Stimulated activated memory B cell treated with anti-CD40 and anti-IgM and Interleukin-4, amounts not matched to agents 10 μg/mL and 1 μg/mL and 100 μg/mL, for 72 hours (primary cell): ENCODE data around the gene CYP19A1.

Experiments
- ATAC-seq: fragments of 150-1000 bp; cut with Tn5 transposase; 2 replicates; pipeline ENCODE4 v1.10.0; 2021
- H3K27ac Mint-ChIP-seq: one replicate; pipeline ENCODE4 v1.8.0; 2022; ENCODE audit warnings: mild to moderate bottlenecking, mixed read lengths
- H3K27me3 Mint-ChIP-seq: one replicate; pipeline ENCODE4 v1.8.0; 2022; ENCODE audit warnings: mixed read lengths
- H3K36me3 Mint-ChIP-seq: one replicate; pipeline ENCODE4 v1.8.0; 2022; ENCODE audit warnings: mixed read lengths
- H3K4me1 Mint-ChIP-seq: one replicate; pipeline ENCODE4 v1.8.0; 2022; ENCODE audit warnings: mixed read lengths
- H3K4me3 Mint-ChIP-seq: one replicate; pipeline ENCODE4 v1.8.0; 2022; ENCODE audit warnings: mild to moderate bottlenecking, moderate library complexity, mixed read lengths
- H3K9me3 Mint-ChIP-seq: one replicate; pipeline ENCODE4 v1.8.0; 2022; ENCODE audit warnings: mixed read lengths

The CYP19A1 gene

GRCh38 chr15:51321316-51321715, 17.1 kb downstream of the CYP19A1 start:
- Mint-ChIP-seq H3K27ac (no peak overlapping the region), H3K9me3 (no peaks in the 10 kb centered on the region), H3K27me3 (peaks cover 11% of the 10 kb centered on the region), H3K4me3 (no peak overlapping the region), H3K36me3 (no peaks in the 10 kb centered on the region), H3K4me1 (no peaks in the 10 kb centered on the region)
- ATAC-seq = no peak

GRCh38 chr15:51320843-51321242, 17.6 kb downstream of the CYP19A1 start:
- no peaks in the 10 kb centered on the region for H3K9me3 Mint-ChIP-seq
- peaks cover 11% of the 10 kb centered on the region for H3K27me3 Mint-ChIP-seq
- ATAC-seq = no peak
- no peak overlapping the region for H3K4me3 Mint-ChIP-seq
- no peaks in the 10 kb centered on the region for H3K4me1 Mint-ChIP-seq
- H3K36me3 Mint-ChIP-seq = no peaks in the 10 kb centered on the region
- no peak overlapping the region for H3K27ac Mint-ChIP-seq

DNA sequence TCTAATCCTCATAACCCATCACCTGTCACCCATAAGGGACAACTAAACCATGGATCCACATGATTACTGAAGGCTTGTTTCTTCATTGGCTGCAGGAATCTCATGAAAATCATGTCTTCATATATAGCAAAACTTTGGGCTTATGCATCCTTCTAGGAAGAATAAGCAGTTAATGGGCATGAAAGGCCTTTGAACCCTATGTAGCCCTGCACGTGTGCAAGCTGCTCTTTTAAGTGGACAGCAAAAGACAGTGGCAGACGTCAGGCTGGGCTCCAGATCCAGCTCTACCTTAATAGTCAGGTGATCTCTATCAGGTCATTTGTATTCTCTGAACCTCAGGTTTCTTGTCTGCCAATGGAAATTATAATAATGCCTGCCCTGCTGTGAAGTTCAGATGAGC, 18.9 kb downstream of the CYP19A1 start:
- H3K36me3 Mint-ChIP-seq = no peaks in the 10 kb centered on the region

DNA sequence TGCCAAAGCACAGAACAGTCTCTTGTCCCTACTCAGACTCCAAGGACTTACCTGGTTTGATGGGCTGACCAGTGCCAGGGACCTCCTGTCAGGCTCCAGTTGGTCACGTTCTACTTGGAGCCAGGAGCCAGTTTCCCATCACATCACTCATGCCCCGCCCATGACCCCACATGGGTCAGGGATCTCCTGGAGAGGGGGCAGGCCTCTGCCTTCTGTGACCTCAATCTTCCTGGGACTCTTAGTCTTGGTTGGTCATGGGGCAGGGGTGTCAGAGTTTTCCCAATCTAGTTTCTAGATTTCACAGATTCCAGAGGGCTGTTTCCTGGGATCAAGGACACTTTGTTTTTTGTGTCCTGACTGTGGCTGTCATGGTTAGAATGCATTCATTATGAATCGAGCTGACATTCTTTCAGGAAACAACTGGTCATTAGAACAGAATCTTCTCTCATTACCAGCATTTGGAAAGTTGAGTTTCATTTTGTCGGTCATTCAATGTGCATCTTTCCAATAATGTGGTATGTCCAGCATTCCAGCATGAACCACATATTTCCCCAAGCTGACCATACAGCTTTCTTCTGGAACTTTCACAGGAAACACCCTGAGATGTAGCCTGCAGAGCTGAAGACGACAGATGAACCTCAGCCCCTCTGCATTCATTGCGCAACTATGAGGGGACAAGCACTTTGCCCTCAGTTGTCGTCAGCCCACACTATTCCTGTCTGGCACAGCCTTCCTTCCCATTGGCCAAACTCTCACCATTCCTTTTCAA, 19.8 kb downstream of the CYP19A1 start:
- no peaks in the 10 kb centered on the region for H3K36me3 Mint-ChIP-seq
- no peak for ATAC-seq
- no peaks in the 10 kb centered on the region for H3K9me3 Mint-ChIP-seq
- H3K4me3 Mint-ChIP-seq = no peak overlapping the region
- no peaks in the 10 kb centered on the region for H3K4me1 Mint-ChIP-seq
- H3K27me3 Mint-ChIP-seq = peaks cover 6% of the 10 kb centered on the region
- no peak overlapping the region for H3K27ac Mint-ChIP-seq

More for the DNA sequence above, 18.9 kb downstream of the CYP19A1 start:
- no peak for ATAC-seq
- Mint-ChIP-seq H3K27ac (no peak overlapping the region), H3K4me1 (no peaks in the 10 kb centered on the region), H3K4me3 (no peak overlapping the region), H3K27me3 (peaks cover 11% of the 10 kb centered on the region), H3K9me3 (no peaks in the 10 kb centered on the region)

DNA sequence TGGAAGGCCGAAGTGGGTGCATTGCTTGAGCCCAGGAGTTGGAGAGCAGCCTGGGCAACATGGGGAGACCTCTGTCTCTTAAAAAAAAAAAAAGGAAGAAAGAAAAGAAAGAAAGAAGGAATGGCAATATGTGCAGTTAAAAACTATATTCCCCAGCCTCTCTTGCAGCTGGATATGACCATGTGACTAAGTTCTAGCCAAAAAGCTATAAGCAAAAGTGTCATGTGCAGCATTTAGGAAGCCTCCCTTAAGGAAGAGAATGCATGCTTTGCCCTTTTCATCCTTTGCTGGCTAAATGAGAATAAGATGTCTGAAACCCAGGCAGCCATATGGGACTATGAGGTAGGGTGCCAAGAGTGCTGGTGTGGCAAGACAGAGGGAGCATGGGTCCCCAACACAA, 21.8 kb downstream of the CYP19A1 start:
- H3K9me3 Mint-ChIP-seq = no peaks in the 10 kb centered on the region
- no peaks in the 10 kb centered on the region for H3K4me1 Mint-ChIP-seq
- no peak for ATAC-seq
- H3K36me3 Mint-ChIP-seq = no peaks in the 10 kb centered on the region
- no peak overlapping the region for H3K4me3 Mint-ChIP-seq
- H3K27ac Mint-ChIP-seq = no peak overlapping the region
- no peaks in the 10 kb centered on the region for H3K27me3 Mint-ChIP-seq

- ATAC-seq = no peak
- no peaks in the 10 kb centered on the region for H3K27me3 Mint-ChIP-seq
- no peak overlapping the region for H3K4me3 Mint-ChIP-seq
- H3K4me1 Mint-ChIP-seq = no peaks in the 10 kb centered on the region
- no peaks in the 10 kb centered on the region for H3K9me3 Mint-ChIP-seq
- no peaks in the 10 kb centered on the region for H3K36me3 Mint-ChIP-seq
- no peak overlapping the region for H3K27ac Mint-ChIP-seq
These were observed 22.7 kb downstream of the CYP19A1 start for GRCh38 chr15:51315726-51316125.

DNA sequence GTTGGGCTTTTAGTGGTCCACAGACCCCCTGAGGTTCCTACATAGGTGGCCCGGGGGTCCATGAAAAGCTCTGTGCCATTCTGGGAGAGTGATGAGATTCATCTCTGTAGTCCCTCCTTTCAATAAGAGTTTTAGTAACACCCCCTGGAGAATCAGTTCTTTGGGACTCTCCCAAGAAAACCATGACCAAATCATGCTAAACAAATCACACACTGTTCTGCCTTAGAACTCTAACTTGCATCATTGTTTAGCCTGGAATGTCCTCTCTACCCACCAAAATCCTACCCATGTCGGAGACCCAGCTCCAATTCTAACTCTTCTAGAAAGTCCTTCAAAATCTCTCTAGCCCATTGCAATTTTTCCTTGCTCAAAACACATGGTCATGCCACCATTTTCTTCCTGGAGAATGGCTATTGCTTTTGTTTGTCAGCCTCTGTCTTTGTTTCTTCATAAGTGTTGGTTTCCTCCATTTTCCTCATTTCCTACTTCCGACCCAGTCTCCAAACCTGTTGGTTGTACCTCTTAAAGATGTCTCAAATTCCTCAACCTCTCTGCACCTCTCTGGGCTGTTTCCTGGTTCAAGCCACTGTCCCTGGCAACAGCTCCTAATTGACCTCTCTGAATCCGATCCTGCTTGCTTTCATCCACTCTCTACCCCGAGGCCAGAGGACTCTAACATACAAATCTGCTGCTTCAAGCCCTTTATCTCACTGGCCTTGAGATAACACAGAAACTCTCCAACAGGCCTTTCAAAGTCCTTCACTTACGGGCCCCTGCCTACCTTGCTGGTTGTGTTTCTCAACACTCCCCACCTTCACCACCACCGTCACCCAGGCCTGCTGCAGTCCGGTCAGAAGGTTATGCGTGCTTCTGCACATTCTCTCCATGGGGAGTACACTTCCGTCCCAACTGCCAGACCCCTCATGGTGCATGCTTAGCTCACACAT, 23.7 kb downstream of the CYP19A1 start:
- no peak overlapping the region for H3K4me3 Mint-ChIP-seq
- H3K9me3 Mint-ChIP-seq = no peaks in the 10 kb centered on the region
- H3K4me1 Mint-ChIP-seq = no peaks in the 10 kb centered on the region
- no peak overlapping the region for H3K27ac Mint-ChIP-seq
- H3K36me3 Mint-ChIP-seq = no peaks in the 10 kb centered on the region
- no peaks in the 10 kb centered on the region for H3K27me3 Mint-ChIP-seq
- peak; percentile 11 for ATAC-seq

DNA sequence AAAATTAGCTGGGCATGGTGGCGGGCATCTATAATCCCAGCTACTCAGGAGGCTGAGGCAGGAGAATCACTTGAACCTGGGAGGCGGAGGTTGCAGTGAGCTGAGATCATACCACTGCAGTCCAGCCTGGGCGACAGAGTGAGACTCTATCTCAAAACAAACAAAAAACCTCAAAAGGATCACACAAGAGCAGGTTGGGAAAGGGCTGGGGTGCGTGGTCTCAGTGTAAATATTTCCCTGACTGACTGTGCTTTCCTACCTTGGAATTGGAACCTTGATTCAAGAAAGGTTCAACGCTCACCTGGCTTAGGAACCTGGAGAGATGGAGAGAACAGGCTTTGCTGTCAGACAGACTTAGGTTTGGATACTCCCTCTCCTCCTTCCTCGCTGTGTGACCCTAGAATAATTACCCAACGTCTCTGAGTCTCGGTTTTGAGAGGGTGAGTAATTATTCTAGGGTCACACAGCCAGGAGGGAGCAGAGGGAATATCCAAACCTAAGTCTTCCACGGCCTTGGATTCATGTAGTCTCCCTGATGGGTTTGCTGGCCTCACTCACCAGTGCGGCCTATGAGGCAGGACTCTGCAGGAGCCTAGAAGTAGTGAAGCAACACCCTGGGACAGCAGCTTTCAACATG, 24.6 kb downstream of the CYP19A1 start:
- Mint-ChIP-seq H3K4me1 (no peaks in the 10 kb centered on the region), H3K4me3 (no peak overlapping the region), H3K27me3 (no peaks in the 10 kb centered on the region), H3K9me3 (no peaks in the 10 kb centered on the region), H3K36me3 (no peaks in the 10 kb centered on the region), H3K27ac (no peak overlapping the region)
- ATAC-seq = no peak

- Mint-ChIP-seq H3K36me3 (no peaks in the 10 kb centered on the region), H3K4me3 (no peak overlapping the region), H3K9me3 (no peaks in the 10 kb centered on the region), H3K27ac (no peak overlapping the region), H3K4me1 (no peaks in the 10 kb centered on the region), H3K27me3 (no peaks in the 10 kb centered on the region)
- ATAC-seq = no peak
These were observed 25.4 kb downstream of the CYP19A1 start for GRCh38 chr15:51313074-51313393.

DNA sequence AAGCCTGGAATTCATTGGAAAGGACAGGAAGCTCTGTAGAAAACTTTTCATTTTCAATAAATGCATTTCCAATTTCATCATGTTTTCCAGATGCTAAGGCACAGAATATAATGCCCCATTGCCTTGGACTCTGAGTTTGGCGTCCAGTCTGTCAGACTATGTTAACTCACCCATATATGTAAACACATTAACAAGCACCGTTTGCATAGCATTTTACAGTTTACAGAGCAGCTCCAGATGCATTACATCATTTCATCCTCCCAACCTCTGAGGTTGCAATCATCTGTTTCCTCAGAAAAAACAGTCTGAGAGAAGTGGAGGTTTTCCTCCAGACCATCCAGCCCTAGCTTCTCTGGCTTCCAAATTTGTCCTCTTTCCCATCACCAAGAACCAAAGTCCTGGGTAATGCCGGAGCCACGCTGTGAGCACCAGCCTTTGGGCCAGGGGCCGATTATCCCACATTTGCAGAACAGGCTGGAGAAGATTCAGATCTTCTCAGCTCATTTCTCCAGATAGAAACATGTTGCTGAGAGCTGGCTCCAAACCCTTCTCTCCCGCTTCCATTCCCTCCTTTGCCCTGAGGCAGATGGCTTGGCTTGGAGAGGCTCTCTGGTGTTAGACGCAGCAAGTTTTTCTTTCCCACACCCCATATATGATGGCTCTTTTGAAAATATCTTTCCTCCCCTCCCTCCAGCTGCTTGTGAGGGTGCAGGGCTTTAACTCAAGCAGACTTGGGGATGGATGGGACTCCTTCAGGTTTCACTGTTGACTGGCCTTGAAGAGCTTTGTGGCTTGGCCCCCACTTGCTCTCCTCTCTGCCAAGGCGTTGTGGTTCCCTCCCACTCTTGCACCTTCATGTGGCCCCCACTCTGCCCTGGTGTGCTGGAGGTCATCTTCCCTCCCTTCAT, 26.0 kb downstream of the CYP19A1 start:
- Mint-ChIP-seq H3K4me1 (no peaks in the 10 kb centered on the region), H3K4me3 (no peak overlapping the region), H3K9me3 (no peaks in the 10 kb centered on the region), H3K27me3 (no peaks in the 10 kb centered on the region), H3K36me3 (no peaks in the 10 kb centered on the region), H3K27ac (no peak overlapping the region)
- ATAC-seq = no peak

GRCh38 chr15:51311510-51311909, 26.9 kb downstream of the CYP19A1 start:
- no peak overlapping the region for H3K4me3 Mint-ChIP-seq
- no peaks in the 10 kb centered on the region for H3K4me1 Mint-ChIP-seq
- no peaks in the 10 kb centered on the region for H3K36me3 Mint-ChIP-seq
- ATAC-seq = no peak
- no peaks in the 10 kb centered on the region for H3K9me3 Mint-ChIP-seq
- no peak overlapping the region for H3K27ac Mint-ChIP-seq
- no peaks in the 10 kb centered on the region for H3K27me3 Mint-ChIP-seq

DNA sequence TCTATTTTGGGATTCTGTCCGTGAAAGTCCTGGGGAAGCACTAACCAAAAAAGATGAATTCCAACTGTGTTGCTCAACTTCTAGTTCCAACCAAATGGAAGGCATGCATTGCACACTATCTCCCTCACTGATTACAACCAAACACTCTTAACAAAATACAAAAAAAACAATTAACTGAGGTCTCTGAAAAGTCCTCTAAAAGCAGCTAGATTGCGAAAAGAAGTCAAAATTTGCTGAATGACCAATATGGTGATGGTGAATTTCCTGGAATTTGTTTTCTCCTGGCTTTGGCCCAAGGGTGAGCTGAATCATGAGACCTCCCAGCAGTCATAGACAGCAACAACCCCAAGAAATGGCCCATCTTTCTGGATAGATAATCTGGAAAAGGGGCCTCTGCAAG, 28.3 kb downstream of the CYP19A1 start:
- no peaks in the 10 kb centered on the region for H3K9me3 Mint-ChIP-seq
- ATAC-seq = no peak
- H3K36me3 Mint-ChIP-seq = no peaks in the 10 kb centered on the region
- H3K27me3 Mint-ChIP-seq = no peaks in the 10 kb centered on the region
- no peak overlapping the region for H3K4me3 Mint-ChIP-seq
- H3K4me1 Mint-ChIP-seq = no peaks in the 10 kb centered on the region
- no peak overlapping the region for H3K27ac Mint-ChIP-seq

DNA sequence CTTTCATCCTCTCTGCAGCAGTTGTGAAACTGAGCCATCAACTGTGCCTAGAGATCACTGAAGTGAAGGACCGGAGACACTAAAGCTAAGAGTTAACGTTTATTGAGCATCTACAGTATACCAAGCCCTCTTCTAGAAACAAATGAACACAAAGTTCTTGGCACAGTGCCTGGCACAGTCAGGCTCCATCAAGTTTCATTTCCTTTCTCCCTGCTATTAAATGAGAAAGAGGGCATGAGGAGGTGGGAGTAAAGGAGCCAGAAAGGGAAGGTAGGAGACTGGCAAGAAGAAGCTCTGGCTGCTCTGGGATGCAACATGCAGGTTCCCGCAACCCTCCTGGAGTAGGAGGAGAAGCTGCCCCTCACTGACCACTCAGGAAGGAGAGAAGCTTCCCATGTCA, 30.6 kb downstream of the CYP19A1 start:
- Mint-ChIP-seq H3K27me3 (no peaks in the 10 kb centered on the region), H3K4me3 (no peak overlapping the region), H3K9me3 (no peaks in the 10 kb centered on the region), H3K4me1 (peaks cover 11% of the 10 kb centered on the region), H3K27ac (no peak overlapping the region), H3K36me3 (no peaks in the 10 kb centered on the region)
- ATAC-seq = no peak

- no peak for ATAC-seq
- Mint-ChIP-seq H3K4me3 (no peak overlapping the region), H3K4me1 (peaks cover 11% of the 10 kb centered on the region), H3K27ac (no peak overlapping the region), H3K27me3 (no peaks in the 10 kb centered on the region), H3K36me3 (no peaks in the 10 kb centered on the region), H3K9me3 (no peaks in the 10 kb centered on the region)
These were observed 31.1 kb downstream of the CYP19A1 start for GRCh38 chr15:51307325-51307724.
